NK-92 (cell line): Measurements from ENCODE around the gene PCDHA2.
"Not testable (repeated sequence)": the region's sequence is repeated elsewhere in the genome, so short reads cannot be mapped to it uniquely, and the experiment has no call there.

Experiments used
- DNase-seq: peaks from one replicate; lab custom pipeline; 2025; ENCODE audit not compliant: unreplicated experiment; lab: John Stamatoyannopoulos, UW

The PCDHA2 gene

DNA sequence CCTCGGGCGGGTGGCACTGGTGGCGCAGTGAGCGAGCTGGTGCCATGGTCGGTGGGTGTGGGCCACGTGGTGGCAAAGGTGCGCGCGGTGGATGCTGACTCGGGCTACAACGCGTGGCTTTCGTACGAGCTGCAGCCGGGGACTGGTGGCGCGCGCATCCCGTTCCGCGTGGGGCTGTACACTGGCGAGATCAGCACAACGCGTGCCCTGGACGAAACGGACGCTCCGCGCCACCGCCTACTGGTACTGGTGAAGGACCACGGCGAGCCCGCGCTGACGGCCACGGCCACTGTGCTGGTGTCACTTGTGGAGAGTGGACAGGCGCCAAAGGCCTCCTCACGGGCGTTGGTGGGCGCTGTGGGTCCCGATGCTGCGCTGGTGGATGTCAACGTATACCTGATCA is 14.2 kb downstream of the PCDHA2 start:
- no peak for DNase-seq

DNA sequence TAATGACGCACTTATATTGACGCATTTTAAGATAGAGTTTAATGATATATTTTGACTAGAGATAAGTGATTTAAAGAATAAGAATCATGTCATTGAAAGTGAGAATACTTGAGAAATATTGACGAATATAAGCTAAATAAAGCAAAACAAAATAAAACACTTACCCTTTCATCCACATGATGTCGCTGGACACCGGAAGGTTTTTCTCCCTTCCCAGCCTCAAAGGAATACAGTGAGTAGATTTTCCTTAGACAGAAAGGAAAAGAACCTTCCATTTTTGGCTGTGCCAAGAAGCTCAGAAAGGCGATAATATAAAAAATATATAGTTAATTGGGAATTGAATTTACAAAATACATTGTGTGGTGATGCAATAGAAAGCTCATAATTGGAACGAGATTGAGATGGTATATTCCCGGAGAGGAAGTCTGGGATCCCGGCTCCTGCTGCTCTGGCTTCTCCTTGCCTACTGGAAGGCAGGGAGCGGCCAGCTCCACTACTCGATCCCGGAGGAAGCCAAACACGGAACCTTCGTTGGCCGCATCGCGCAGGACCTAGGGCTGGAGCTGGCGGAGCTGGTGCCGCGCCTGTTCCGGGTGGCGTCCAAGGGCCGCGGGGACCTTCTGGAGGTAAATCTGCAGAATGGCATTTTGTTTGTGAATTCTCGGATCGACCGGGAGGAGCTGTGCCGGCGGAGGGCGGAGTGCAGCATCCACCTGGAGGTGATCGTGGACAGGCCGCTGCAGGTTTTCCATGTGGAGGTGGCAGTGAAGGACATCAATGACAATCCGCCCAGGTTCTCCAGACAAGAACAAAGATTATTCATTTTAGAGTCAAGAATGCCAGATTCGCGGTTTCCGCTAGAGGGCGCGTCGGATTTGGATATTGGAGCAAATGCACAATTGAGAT is 27.0 kb downstream of the PCDHA2 start, which contains the start of gene PCDHA5:
TSS of gene PCDHA5 (plus strand) at position 239 of the 906 bp plus-strand sequence.
- DNase-seq, result no peak

DNA sequence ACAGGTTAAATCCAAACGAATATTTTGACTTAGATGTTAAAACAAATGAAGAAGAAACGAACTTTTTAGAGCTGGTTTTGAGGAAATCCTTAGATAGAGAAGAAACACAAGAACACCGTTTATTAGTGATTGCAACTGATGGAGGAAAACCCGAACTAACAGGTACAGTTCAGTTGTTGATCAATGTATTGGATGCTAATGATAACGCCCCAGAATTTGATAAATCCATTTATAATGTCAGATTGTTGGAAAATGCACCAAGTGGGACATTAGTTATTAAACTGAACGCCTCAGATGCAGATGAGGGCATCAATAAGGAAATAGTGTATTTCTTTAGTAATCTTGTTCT is 27.6 kb downstream of the PCDHA2 start:
- no peak for DNase-seq

DNA sequence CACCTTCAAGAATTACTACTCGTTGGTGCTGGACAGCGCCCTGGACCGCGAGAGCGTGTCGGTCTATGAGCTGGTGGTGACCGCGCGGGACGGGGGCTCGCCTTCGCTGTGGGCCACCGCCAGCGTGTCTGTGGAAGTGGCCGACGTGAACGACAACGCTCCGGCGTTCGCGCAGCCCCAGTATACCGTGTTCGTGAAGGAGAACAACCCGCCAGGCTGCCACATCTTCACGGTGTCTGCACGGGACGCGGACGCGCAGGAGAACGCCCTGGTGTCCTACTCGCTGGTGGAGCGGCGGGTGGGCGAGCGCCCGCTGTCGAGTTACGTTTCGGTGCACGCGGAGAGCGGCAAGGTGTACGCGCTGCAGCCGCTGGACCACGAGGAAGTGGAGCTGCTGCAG is 28.3 kb downstream of the PCDHA2 start:
- DNase-seq, result not testable (repeated sequence)

DNA sequence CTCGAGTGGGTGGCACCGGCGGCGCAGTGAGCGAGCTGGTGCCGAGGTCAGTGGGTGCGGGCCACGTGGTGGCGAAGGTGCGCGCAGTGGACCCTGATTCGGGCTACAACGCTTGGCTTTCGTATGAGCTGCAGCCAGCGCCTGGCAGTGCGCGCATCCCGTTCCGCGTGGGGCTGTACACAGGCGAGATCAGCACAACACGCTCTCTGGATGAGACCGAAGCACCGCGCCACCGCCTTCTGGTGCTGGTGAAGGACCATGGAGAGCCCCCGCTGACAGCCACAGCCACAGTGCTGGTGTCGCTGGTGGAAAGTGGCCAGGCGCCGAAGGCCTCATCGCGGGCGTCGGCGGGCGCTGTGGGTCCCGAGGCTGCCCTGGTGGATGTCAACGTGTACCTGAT is 28.8 kb downstream of the PCDHA2 start:
- DNase-seq, result no peak

DNA sequence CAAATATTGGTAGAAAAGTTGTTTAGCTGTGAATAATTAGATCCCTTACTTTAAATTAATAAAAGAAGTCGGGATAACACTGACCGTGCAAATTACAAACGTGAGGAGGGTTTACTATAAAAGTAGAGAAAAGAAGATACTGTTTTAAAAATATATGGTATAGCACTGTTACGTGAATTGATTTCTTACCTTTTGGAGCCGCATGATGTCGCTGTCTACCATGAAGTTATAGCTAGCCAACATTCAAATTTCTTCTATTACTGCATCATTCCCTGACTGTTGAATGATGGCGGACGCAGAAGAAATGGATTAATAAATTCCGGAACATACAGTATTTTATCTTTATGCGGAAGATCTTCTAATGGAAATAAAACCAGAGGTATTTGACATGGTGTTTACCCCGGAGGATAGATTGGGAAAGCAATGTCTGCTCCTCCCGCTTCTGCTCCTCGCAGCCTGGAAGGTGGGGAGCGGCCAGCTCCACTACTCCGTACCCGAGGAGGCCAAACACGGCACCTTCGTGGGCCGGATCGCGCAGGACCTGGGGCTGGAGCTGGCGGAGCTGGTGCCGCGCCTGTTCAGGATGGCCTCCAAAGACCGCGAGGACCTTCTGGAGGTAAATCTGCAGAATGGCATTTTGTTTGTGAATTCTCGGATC is 33.2 kb downstream of the PCDHA2 start, which contains the start of gene PCDHA6:
TSS of gene PCDHA6 (plus strand) at position 257 of the 658 bp plus-strand sequence. CDS start at position 389, 132 bp downstream.
- DNase-seq, result no peak

DNA sequence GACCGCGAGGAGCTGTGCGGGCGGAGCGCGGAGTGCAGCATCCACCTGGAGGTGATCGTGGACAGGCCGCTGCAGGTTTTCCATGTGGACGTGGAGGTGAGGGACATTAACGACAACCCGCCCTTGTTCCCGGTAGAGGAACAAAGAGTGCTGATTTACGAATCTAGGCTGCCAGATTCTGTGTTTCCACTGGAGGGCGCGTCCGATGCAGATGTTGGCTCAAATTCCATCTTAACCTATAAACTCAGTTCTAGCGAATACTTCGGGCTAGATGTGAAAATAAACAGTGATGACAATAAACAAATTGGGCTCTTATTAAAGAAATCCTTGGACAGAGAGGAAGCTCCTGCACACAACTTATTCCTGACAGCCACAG is 33.7 kb downstream of the PCDHA2 start:
- no peak for DNase-seq

DNA sequence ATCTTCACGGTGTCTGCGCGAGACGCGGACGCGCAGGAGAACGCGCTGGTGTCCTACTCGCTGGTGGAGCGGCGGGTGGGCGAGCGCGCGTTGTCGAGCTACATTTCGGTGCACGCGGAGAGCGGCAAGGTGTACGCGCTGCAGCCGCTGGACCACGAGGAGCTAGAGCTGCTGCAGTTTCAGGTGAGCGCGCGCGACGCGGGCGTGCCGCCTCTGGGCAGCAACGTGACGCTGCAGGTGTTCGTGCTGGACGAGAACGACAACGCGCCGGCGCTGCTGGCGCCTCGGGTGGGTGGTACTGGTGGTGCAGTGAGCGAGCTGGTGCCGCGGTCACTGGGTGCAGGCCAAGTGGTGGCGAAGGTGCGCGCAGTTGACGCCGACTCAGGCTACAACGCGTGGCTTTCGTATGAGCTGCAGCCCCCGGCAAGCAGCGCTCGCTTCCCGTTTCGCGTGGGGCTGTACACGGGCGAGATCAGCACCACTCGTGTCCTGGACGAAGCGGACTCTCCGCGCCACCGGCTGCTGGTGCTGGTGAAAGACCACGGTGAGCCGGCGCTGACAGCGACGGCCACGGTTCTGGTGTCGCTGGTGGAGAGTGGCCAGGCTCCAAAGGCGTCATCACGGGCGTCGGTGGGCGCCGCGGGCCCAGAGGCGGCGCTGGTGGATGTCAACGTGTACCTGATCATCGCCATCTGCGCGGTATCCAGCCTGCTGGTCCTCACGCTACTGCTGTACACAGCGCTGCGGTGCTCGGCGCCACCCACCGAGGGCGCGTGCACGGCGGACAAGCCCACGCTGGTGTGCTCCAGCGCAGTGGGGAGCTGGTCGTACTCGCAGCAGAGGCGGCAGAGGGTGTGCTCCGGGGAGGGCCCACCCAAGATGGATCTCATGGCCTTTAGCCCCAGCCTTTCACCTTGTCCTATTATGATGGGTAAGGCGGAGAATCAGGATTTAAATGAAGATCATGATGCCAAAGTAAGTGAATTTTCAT is 35.2 kb downstream of the PCDHA2 start:
- DNase-seq, result not testable (repeated sequence)

DNA sequence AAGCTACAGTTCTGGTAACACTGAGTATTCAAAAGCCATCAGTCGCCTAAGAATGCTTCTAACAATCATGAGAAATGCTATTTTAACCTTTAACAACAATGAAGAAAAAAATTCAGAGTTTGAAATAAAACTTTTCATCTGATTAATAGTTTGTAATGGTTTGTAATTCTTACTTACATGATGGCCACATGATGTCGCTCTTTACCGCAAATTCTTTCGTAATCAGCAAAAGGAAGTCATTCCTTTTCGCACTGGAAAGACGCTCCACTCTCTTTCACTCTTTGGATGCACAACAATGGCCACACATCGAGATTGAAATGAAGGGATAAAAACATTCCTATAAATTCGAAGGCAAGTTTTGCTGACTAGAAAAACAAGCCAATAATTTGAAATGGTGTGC is 39.3 kb downstream of the PCDHA2 start, which contains the start of gene PCDHA7:
TSS of gene PCDHA7 (plus strand) at position 277 of the 400 bp plus-strand sequence. CDS start at position 392, 115 bp downstream.
- no peak for DNase-seq

DNA sequence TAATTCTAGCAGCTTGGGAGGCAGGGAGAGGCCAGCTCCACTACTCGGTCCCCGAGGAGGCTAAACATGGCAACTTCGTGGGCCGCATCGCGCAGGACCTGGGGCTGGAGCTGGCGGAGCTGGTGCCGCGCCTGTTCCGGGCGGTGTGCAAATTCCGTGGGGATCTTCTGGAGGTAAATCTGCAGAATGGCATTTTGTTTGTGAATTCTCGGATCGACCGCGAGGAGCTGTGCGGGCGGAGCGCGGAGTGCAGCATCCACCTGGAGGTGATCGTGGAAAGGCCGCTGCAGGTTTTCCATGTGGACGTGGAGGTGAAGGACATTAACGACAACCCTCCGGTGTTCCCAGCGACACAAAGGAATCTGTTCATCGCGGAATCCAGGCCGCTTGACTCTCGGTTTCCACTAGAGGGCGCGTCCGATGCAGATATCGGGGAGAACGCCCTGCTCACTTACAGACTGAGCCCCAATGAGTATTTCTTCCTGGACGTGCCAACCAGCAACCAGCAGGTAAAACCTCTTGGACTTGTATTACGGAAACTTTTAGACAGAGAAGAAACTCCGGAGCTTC is 39.9 kb downstream of the PCDHA2 start:
- DNase-seq, result not testable (repeated sequence)

DNA sequence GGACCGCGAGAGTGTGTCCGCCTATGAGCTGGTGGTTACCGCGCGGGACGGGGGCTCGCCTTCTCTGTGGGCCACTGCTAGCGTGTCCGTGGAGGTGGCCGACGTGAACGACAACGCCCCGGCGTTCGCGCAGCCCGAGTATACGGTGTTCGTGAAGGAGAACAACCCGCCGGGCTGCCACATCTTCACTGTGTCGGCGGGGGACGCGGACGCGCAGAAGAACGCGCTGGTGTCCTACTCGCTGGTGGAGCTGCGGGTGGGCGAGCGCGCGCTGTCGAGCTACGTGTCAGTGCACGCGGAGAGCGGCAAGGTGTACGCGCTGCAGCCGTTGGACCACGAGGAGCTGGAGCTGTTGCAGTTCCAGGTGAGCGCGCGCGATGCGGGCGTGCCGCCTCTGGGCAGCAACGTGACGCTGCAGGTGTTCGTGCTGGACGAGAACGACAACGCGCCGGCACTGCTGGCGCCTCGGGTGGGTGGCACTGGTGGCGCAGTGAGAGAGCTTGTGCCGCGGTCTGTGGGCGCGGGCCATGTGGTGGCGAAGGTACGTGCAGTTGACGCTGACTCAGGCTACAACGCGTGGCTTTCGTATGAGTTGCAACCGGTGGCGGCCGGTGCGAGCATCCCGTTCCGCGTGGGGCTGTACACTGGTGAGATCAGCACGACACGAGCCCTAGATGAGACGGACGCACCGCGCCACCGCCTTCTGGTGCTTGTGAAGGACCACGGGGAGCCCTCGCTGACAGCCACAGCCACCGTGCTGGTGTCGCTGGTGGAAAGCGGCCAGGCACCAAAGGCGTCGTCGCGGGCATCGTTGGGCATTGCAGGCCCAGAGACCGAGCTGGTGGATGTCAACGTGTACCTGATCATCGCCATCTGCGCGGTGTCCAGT is 41.2 kb downstream of the PCDHA2 start:
- DNase-seq, result no peak

DNA sequence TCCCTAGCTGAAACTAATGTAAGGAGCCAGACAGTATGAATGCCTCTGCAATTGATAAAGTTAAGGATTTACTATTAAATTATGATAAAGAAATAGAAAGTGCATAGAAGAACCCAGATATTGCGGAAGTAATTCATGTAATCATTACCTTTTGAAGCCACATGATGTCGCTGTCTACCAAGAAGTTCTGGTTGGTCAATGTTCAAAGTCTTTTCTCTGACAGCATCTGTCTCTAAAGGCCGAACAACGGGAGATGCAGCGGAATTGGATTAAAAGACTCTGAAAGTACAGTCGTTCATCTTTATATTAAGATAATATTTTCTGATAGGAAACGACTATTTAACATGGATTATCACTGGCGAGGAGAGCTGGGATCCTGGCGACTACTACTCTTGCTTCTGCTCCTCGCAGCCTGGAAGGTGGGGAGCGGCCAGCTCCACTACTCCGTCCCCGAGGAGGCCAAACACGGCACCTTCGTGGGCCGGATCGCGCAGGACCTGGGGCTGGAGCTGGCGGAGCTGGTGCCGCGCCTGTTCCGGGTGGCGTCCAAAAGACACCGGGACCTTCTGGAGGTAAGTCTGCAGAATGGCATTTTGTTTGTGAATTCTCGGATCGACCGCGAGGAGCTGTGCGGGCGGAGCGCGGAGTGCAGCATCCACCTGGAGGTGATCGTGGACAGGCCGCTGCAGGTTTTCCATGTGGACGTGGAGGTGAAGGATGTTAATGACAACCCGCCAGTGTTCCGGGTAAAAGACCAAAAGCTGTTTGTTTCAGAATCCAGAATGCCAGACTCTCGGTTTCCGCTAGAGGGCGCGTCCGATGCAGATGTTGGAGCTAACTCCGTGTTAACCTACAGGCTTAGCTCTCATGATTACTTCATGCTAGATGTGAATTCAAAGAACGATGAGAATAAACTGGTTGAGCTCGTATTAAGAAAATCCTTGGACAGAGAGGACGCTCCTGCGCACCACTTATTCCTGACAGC is 46.6 kb downstream of the PCDHA2 start, which contains the start of gene PCDHA8:
TSS of gene PCDHA8 (plus strand) at position 210 of the 985 bp plus-strand sequence. CDS start at position 345, 135 bp downstream.
- no peak for DNase-seq

DNA sequence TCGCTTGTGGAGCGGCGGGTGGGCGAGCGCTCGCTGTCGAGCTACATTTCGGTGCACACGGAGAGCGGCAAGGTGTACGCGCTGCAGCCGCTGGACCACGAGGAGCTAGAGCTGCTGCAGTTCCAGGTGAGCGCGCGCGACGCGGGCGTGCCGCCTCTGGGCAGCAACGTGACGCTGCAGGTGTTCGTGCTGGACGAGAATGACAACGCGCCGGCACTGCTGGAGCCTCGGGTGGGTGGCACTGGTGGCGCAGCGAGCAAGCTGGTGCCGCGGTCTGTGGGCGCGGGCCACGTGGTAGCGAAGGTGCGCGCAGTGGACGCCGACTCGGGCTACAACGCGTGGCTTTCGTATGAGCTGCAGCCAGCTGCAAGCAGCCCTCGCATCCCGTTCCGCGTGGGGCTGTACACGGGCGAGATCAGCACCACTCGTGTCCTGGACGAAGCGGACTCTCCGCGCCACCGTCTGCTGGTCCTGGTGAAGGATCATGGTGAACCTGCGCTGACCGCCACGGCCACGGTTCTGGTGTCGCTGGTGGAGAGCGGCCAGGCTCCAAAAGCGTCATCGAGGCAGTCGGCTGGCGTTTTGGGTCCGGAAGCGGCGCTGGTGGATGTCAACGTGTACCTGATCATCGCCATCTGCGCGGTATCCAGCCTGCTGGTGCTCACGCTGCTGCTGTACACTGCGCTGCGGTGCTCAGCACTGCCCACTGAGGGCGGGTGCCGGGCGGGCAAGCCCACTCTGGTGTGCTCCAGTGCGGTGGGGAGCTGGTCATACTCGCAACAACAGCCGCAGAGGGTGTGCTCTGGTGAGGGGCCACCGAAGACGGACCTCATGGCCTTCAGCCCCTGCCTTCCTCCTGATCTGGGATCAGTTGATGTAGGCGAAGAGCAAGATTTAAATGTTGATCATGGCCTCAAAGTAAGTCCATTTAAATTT is 48.4 kb downstream of the PCDHA2 start:
- no peak for DNase-seq
